ENCODE measurements around the gene CERCAM. TPM values are rescaled to one million over a fixed set of nuclear protein-coding genes. Genes with fewer than 3 reads are reported as not detected.
A peak's percentile ranks its signal among the peaks of the same experiment; 100 is the strongest.

The CERCAM gene
- total and polyA plus RNA-seq, 2 of the 13 experiments (the other 11 are each of a cell fraction or from before 2014, with no cell fraction given): 9.0 to 17.1 TPM

GRCh38 chr9:128420651-128421481 lies at the start of gene CERCAM (continued):
- TF ChIP-seq ZNF672 (CRISPR knock-in tag; IDR thresholded peaks at IDR 0.05) (no peak), ZNF816 (CRISPR knock-in tag; IDR thresholded peaks at IDR 0.05; ENCODE audit: borderline replicate concordance) (no peak), SOX5 (CRISPR knock-in tag; IDR thresholded peaks at IDR 0.05; ENCODE audit: borderline replicate concordance) (no peak), MXD4 (CRISPR knock-in tag; IDR thresholded peaks at IDR 0.05) (no peak), CHD2 (IDR thresholded peaks at IDR 0.05; ENCODE audit: low read depth, low read length) (no peak), FOSL2 (CRISPR knock-in tag; IDR thresholded peaks at IDR 0.05) (0 out of 2 replicates have a peak, but pooled peaks have one; percentile 15), HINFP (CRISPR knock-in tag; IDR thresholded peaks at IDR 0.05; ENCODE audit: low read depth) (0 out of 2 replicates have a peak, but pooled peaks have one; percentile 37), NCOA2 (CRISPR knock-in tag; IDR thresholded peaks at IDR 0.05) (no peak), HIVEP1 (CRISPR knock-in tag; IDR thresholded peaks at IDR 0.05) (0 out of 2 replicates have a peak, but pooled peaks have one; percentile 26), ZFP36L2 (CRISPR knock-in tag; IDR thresholded peaks at IDR 0.05) (no peak), CBFB (CRISPR knock-in tag; IDR thresholded peaks at IDR 0.05) (no peak), REST (IDR thresholded peaks at IDR 0.05; ENCODE audit: borderline replicate concordance in 1 of 2, low read depth in 1 of 2, low read length in 2 of 2) (no peak), ZNF263 (CRISPR knock-in tag; IDR thresholded peaks at IDR 0.05) (no peak), ZNF276 (CRISPR knock-in tag; IDR thresholded peaks at IDR 0.05; ENCODE audit: low read depth) (0 out of 2 replicates have a peak, but pooled peaks have one; percentile 45), PLRG1 (conservative IDR thresholded peaks at IDR 0.05) (no peak)
- TF ChIP-seq, protein P1, sequence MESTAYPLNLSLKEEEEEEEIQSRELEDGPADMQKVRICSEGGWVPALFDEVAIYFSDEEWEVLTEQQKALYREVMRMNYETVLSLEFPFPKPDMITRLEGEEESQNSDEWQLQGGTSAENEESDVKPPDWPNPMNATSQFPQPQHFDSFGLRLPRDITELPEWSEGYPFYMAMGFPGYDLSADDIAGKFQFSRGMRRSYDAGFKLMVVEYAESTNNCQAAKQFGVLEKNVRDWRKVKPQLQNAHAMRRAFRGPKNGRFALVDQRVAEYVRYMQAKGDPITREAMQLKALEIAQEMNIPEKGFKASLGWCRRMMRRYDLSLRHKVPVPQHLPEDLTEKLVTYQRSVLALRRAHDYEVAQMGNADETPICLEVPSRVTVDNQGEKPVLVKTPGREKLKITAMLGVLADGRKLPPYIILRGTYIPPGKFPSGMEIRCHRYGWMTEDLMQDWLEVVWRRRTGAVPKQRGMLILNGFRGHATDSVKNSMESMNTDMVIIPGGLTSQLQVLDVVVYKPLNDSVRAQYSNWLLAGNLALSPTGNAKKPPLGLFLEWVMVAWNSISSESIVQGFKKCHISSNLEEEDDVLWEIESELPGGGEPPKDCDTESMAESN (CRISPR knock-in tag; conservative IDR thresholded peaks at IDR 0.05): no peak
- TF ChIP-seq, protein P2, sequence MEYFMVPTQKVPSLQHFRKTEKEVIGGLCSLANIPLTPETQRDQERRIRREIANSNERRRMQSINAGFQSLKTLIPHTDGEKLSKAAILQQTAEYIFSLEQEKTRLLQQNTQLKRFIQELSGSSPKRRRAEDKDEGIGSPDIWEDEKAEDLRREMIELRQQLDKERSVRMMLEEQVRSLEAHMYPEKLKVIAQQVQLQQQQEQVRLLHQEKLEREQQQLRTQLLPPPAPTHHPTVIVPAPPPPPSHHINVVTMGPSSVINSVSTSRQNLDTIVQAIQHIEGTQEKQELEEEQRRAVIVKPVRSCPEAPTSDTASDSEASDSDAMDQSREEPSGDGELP (IDR thresholded peaks at IDR 0.05; ENCODE audit: borderline replicate concordance, low read depth): 0 out of 2 replicates have a peak, but pooled peaks have one; percentile 12

Measured in HepG2 (cell line).